DMS53 treated with DMSO at 0.1 percent for 48 hours (cell line): ENCODE results near the gene ST6GALNAC2.
A peak's percentile ranks its signal among the peaks of the same experiment; 100 is the strongest.
"Not testable (repeated sequence)": the region's sequence is repeated elsewhere in the genome, so short reads cannot be mapped to it uniquely, and the experiment has no call there.

Experiments used
- DNase-seq: peaks from one replicate; lab custom pipeline; 2025; ENCODE audit not compliant: unreplicated experiment; lab: John Stamatoyannopoulos, UW

Gene ST6GALNAC2

DNA sequence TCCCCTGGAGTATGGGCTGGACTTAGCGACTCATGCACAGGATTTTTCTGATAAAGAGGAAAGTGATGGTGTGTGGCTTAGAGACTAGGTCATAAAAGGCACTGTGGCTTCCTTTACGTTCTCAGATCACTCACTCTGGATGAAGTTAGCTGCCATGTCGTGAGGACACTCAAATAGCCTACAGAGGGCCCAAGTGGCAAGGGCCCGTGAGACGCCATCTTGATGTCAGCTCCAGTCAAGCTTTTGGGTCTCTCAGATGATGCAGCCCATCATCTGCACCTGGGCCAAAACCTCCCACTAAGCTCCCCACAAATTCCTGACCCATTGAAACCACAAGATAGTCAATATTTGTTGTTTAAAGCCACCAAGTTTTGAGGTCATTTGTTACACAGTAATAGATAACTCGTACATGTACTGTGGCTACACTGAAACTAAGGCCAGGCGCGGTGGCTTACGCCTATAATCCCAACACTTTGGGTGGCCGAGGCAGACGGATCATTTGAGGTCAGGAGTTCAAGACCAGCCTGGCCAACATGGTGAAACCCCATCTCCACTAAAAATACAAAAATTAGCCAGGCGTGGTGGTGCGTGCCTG is 14.7 kb downstream of the ST6GALNAC2 start:
- no peak for DNase-seq

DNA sequence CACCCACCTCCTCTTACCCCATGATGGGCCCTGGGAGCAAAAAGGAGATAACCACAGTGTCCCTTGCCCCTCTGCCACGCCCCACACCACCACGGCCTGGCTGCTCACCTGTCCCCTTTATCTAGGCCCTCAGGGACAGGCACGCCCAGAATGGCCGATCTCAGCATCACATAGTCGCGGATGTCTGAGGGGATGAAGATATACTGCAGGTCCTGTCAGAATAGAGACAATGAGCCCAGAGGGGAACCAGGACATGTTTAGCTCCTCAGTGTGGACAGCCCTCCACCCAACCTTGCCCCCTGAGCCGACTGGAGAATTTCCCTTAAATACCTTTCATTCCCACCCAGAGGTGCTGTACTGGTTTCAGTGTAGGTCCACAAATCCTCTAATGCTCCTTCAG is 15.2 kb downstream of the ST6GALNAC2 start:
- no peak for DNase-seq

DNA sequence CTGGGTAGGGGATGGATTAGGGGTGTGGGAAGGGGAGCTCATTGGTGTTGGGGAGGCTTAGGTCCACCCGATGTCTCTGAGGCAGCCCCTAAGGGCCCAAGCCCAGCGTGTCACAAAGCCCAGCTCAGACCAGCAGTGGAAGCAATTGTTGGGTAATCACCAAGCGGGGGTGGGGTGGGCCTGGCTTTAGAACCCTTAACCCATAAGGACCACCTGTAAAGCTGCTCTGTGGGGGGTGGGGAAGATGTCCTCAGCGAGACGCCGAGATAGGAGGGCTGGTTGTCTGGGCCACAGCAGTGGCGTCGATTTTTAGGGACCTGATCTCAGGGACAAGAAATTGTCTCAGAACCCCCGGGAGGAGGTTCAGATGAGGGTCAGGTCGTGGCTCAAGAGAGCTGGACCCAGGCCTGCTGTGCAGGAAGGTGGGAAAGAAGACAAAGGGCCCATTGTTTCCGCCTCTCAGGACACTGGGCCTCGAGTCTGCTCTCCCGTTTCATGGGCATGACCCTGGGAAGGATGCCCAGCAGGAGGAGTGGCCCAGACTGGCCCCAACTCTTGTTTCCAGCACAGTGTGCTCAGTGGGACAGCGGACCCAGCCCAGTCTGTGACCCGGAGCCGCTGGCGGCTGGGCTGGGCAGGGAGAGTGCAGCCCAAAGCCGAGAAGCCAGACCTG is 15.9 kb downstream of the ST6GALNAC2 start:
- no peak for DNase-seq

DNA sequence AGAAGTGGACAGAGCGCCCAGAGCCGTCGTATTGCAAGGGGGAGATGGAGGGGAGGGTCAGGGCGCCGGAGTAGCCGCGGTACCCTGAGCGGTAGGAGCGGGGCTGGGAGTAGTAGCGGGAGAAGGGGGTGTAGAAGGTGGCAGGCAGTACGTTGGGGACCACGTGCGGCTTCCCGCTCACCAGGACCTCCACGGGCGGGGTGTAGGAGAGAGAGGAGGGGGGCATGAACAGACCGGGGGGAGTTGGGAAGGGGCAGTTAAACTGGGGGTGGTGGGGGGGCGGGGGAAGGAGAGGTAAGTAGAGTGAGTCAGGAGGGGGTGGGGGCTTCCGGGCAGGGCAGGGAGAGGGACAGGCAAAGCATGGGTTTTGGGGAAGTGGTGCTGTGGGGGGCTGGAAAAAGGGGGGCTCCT is 16.8 kb downstream of the ST6GALNAC2 start:
- DNase-seq = no peak

DNA sequence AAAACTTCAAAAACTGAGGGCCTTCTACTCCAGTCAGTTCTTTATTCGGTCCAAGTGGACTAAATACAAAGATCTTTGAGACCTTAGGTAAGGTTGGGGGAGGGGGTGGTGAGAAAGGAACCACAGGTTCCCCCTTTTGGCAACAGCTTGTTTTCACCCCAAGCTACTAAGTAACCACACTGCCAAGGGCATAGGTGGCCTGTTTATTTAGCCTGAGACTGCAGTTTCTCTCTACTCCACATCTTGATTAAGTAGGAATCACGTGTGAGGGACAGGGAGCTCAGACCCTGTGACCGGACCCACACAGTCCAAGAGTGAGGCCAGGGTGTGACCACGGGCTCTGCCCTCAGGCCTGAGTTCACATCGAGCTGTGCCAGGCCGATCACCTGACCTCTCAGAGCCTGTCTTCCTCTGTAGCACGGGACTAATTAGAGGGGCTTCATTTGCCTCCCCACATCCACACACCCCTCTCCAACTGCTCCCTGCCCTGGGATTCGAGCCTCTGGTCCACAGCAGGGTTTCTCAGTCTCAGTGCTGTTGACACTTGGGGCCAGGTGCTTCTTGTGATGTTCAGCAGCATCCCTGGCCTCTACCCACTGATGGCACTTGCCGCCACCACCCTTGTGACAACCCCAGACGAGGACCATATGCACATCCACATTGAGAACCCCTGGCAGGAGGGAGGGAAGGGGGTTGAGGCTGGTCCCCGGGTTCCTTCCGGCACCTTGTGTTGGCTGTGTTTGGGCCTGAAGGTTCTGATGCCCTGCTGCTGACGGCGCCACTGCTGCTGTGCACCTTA is 17.8 kb downstream of the ST6GALNAC2 start:
- no peak for DNase-seq

DNA sequence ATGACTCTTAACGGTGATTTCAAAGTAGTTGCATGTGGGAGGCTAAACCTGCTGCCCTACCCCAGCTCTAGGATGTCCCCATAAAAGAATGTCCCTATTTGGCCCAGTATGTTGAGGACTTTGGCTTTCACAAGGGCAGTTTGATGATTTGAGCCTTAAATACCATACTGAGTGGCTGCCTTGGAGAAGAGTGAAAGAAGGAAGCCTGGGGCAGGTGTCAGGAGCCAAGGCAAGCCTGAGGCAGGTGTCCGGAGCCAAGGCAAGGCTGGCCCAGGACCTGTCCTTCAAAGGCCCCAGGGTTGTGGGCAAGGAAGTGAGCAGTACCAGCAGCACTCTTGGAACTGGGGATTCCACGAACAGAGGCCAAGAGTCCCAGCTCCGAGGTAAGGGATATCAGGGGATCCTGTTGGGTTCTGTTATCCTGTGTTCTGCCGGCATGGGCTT is 18.6 kb downstream of the ST6GALNAC2 start:
- no peak for DNase-seq

DNA sequence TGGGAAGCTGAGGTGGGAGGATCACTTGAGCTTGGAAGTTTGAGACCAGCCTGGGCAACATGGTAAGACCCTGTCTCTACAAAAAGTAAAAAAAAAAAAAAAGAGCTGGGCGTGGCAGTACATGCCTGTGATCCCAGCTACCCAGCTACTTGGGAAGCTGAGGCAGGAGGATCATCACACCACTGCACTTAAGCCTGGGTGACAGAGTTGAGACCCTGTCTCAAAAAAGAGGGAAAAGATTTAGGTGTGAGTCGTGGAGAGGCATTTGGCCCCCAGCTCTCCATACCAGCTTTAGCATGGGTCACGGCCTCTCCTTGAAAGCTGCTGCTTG is 19.1 kb downstream of the ST6GALNAC2 start:
- DNase-seq = no peak

DNA sequence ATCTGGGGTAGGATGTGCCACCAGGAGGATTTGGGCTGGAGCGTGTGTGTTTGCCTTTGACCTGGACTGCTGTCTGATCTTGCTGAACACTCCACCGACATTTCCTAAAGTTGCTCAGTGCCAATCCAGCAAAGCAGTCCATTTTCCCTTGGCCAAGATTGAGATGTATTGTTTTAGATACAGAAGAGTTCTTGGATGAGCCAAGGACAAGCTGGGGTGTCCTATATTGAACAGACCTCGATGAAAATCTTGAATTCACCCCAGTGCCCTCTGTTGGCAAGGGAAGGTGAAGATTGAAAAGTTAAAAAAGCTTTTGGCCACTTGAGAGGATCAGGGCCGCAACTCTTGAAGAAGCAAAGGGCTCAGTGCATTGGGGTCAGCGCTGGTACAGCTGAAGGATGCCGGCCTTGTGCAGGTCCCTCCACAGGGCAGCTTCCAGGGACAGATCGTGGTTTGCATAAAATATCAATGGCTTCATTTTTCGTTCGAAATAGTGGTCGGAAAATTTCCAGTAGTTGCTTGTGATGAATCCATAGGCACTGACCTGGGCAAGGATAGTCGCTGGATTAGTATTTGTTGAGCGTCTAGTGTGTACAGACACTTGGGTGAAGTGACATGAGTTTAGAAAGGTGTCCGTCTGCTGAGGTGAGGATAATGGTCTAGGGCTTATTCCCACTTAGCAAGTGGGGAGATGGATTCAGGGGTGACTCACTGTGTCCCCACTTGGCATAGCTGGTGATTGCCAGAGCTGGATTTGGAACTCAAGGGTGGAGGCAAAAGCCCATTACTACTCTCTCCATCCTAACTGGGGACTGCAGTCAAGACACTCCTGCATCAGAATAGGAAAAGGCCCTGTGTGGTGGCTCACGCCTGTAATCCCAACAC is 19.7 kb downstream of the ST6GALNAC2 start:
- no peak for DNase-seq

DNA sequence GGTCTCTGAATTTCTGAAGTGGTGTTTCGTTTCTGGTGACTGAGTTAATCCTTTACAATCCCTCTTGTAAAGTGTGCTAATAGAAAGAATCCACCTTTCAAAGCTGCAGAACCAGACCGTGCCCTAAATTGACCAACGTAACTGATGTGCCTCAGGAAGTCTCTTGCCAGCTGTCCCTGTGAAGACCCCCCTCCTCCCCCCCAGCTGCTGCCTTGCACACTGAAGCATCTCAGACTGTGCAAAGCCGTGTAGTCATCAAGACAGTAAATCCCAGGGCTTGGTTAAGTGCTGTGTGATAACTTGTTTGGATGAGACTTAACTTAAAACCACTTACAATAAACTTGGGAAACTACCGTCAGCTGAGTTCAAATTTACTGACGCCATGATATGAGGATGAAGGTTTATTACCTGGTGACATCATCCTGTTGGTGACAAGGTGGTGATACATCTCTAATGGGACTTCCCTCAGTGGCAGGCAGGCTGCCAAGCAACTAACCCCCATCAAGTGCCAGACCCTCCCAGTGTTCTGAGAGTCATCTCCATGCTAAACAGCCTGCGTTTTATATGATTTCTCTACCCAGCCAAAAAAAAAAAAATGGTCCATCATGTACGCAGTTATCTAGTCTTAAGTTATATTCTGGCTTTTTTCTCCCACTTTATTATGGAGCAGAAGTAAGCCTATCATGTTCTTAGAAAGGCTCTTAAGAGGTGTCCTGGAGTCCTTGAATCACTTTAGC is 20.5 kb downstream of the ST6GALNAC2 start:
- not testable (repeated sequence) for DNase-seq

DNA sequence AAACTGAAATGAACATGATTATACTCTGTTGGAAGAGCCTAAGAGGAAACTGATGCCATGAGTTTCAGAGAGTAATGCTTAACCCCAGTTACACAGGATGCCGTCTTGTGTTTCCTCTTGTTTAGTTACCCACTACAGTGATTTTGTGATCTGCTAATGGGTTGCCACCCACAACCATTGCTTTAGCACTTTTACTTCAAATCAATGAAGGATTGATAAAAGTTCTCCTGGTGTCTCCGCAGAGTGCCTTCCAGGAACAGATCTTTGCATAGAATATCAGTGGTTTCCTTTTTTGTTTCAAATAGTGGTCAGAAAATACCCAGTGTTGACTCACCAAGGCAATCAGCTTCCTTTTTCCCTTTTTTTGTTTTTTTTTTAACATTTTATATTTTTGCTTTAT is 22.3 kb downstream of the ST6GALNAC2 start:
- DNase-seq = not testable (repeated sequence)

DNA sequence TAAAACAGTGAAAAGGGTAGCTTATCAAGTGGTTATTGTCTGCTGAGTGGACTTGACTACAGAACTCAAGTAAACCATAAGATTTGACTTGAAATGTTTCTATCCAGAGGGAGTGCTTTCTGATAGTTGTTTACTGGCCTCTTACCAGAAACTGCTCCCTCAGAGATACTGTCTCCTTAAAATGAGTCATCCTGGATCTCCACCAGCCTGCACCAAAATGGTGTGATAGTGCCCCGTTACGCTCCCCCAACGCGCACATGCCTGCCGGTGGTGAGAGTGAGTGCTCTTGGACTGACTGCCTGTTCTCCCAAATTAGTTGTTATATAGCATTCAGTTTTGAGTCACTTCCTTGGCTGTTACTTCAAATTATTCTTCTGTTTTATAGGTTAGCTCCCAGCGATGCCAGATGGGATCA is 22.9 kb downstream of the ST6GALNAC2 start:
- DNase-seq = no peak

DNA sequence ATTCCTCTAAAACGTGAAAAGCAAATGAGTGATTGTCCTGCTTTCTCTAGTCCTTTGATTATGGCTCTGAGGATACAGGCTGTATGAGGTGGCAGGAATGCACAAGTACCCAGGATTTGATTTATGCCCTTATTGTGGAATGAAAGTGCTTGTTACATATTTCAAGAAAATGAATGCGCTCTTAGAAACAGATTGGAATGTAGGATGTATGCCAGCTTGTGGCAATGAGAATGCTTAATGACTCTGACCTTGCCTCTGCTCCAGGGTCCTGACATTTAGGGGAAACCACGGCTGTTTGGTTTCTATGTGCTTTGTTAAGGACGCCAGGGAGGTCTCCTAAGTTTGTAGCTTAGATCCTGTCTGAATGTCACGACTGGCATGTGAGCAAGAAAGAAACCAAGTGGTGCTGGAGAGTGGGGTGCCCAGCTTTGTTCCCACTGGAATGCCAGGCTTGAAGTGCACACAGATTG is 23.8 kb downstream of the ST6GALNAC2 start:
- DNase-seq = no peak

DNA sequence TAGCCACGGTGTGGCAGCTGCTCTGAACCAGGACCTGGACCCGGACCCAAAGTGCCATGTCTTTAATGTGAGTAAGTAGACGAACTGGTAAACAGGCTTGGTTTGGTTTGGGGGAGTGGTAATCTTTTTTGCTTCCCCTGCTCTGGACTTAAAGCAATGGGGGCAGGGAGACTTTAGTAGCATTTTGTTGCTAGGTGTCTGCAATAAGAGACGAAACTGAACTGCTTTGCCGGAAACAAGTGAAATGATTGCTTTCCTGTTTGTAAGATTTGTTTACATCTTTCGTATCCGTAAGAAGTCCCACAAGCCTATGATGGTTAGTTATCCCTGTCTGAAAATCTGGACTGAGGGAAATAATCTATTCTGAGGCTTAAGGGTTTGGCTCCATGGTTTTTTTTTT is 24.3 kb downstream of the ST6GALNAC2 start:
- DNase-seq = no peak

DNA sequence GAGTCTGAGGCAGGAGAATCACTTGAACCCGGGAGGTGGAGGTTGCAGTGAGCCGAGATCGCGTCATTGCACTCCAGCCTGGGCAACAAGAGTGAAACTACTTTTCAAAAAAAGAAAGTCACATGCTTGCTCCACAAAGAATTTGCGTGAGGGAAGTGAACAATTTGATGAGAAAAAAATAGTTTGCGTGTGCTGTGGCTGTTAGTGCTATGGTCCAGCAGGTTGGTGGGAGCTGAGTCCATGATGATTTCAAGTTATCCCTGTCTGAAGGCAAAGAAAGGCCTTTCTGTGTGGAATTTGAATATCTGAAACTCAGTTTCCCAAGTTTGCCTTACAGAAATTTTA is 24.8 kb downstream of the ST6GALNAC2 start:
- DNase-seq = no peak

DNA sequence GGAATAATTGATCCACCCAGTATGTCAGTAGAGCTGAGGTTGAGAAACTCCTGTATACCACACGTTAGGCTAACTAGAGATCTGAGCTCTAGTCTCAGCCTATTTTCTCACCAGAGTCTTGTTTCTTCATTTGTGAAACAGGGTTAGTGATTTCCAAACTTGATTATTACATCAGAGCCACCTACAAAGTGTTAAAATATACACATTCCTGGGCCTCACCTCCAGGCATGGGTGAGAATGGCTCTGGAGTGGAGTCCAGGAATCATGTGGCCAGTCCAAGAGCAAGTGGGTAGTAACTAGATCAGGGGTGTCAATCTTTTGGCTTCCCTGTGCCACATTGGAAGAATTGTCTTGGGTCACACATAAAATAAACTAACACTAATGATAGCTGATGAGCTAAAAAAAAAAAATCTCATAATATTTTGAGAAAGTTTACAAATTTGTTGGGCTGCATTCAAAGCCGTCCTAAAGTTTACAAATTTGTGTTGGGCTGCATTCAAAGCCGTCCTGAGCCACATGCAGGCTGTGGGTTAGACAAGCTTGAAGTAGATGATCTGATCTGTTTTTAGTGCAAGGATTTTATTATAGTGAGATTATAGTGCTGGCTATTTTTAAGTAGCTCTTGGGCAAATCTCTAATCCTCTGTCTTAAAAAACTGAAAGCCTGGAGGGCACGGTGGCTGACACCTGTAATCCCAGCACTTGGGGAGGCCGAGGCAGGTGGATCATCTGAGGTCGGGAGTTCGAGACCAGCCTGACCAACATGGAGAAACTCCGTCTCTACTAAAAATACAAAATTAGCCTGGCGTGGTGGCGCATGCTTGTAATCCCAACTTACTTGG is 25.4 kb downstream of the ST6GALNAC2 start:
- DNase-seq = no peak

DNA sequence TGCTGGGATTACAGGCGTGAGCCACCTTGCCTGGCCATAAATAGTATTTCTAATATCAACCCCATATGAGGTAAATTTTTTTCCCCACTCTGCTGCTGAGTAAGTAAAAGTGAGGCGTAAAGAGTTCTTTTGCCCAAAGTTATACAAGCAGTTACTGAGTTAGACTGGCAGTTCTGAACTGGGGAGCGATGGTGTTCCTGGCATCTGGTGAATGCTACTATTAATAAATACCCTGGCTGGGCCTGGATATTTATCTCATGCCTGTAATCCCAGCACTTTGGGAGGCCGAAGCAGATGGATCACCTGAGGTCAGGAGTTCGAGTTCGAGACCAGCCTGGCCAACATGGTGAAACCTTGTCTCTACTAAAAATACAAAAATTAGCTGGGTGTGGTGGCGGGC is 26.2 kb downstream of the ST6GALNAC2 start:
- DNase-seq = not testable (repeated sequence)

DNA sequence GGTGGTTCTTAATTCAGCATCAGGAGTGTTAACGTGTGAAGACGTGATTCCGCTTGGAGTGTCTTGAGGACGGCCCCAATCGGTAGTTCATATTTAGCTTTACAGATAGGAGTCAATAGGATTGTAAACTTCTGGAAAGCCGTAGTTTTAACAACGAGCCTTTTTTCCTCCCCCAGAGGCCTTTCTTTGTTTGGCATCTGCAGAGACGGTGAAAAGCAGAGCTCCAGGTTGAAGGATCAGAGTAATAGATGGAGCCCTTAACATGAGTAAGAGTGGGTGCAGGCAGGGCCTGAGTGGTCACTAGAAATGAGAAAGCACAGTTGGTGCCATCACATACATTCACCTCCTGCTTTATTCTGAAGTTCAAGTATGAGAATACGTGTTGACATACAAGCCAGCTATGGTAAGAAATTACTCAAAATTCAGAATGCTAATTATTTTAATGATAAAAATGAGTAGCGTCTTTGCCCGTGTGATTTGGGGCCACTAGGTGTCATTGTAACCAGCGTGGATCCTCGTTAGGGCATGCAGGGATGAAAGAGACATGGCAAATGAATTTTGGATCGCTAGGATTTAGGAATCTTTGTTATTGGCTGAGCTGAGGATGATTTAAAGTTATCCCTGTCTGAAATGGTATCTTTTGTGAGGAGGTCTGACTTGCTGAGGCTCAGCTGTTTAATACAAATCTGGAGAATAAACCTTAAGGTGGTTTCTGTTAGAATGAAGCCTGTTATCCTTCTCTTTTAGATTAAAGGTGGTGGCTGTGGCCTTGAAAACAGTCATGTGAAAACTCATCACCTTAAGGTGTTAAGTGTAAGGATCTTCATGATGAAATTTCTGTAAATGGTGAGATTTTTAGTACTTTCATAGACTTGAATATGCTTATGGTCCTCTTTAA is 27.2 kb downstream of the ST6GALNAC2 start:
- DNase-seq = peak; percentile 14

DNA sequence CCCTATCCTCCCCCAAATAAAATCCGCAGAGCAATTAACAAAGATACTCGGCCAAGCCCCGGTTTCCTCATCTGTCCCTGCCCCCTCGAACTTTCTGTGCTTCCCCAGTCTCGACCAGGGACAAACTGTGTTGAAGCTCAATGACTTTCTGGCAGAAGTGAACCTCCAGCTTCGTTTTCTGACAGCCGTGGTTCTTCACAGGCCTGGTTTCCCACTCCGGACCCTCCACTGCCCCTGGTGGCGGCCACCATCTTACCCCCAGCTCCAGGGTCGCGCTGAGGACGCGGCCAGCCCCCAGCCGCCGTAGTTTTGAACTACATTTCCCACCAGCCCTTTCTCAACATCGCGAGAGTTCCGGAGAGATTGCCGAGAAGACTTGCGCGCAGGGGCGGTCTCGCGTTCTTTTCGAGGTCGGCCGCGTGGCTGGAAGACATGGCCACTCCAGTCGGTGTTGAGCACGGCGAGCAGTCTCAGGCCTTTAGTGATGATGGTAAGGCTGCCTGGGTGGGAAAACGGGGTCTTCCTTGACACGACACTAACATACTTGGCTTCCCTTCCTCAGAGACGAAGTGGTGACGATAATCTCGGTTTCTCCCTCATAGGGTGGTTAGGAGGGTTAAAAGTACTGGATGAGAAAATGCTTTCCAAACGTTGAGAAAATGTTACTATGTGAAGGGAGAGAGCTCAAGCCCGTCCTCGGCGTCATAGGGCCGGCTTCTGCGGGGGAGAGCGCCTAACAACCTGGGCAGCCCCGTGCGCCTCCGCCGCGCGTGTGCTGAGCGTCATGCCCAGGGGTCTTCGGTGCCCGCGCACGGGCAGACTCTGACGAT is 28.1 kb downstream of the ST6GALNAC2 start:
- DNase-seq = peak; percentile 91
